K562 (cell line): Measurements from ENCODE around the gene TULP3. TPM values are rescaled to one million over a fixed set of nuclear protein-coding genes. Genes with fewer than 3 reads are reported as not detected.
A peak's percentile ranks its signal among the peaks of the same experiment; 100 is the strongest.

Experiments used
- ATAC-seq: fragments of 200-7000 bp; cut with Tn5 transposase; 3 replicates; pipeline ENCODE4 v1.9.1; 2020; ENCODE audit warnings: moderate library complexity
- BruUV-seq: library from RNA; stranded (reverse); fragments of 400-500 nt; replicated peaks from 2 replicates; lab custom pipeline; 2021; lab: Mats Ljungman, UMichigan
- CTCF ChIA-PET: fragments of 300-600 bp; formaldehyde crosslinking; extraction: SDS; loops from one replicate; lab custom pipeline; 2021; ENCODE audit warnings: low intra/inter-chr PET ratio; lab: Yijun Ruan, JAX
- POLR2A ChIA-PET: fragments of 300-600, 350-650 bp; sonication (Branson Sonifier 250); formaldehyde crosslinking; extraction: SDS; loops from one replicate; lab custom pipeline; 2021; ENCODE audit warnings: antibody characterized with exemption, inconsistent platforms; lab: Yijun Ruan, JAX
- DNase-seq, 4 experiments: peaks; one replicate each; pipeline versions ENCODE4 v3.0.0 to v3.0.0-alpha.2; 2011 to 2018; ENCODE audit warnings: low spot score in 3 of 4, mixed read lengths in 3 of 4; ENCODE audit errors: extremely low read depth in 1 of 4
- FAIRE-seq: peaks from 2 replicates; lab custom pipeline; 2011; peaks lifted over from hg19 to GRCh38; lab: Jason Lieb, UNC
- H2AFZ ChIP-seq: 2 replicates; pipeline ENCODE4 v1.6.0; 2011; ENCODE audit warnings: low read depth, low read length, control low read depth, inconsistent platforms
- H3K27ac ChIP-seq: fragments of 200-600 bp; 3 replicates; pipeline ENCODE4 v1.8.0; 2011; ENCODE audit warnings: low read depth, mild to moderate bottlenecking, control low read depth, inconsistent platforms, low read length, moderate library complexity, mixed read lengths; ENCODE audit errors: extremely low read depth
- H3K27me3 ChIP-seq, 2 experiments: fragments of 300-600 bp in 1 of 2; 2 replicates in 1 of 2; 3 replicates in 1 of 2; pipeline versions ENCODE4 v1.6.0 to v1.8.0; 2011; ENCODE audit warnings: inconsistent platforms in 2 of 2, low read length in 2 of 2, mild to moderate bottlenecking in 1 of 2, mixed read lengths in 1 of 2, moderate library complexity in 1 of 2; ENCODE audit not compliant: control insufficient read depth in 2 of 2, insufficient read depth in 2 of 2
- H3K36me3 ChIP-seq: fragments of 300-600 bp; 3 replicates; pipeline ENCODE4 v1.8.0; 2011; ENCODE audit warnings: mild to moderate bottlenecking, low read length, inconsistent platforms; ENCODE audit not compliant: control insufficient read depth, insufficient read depth
- H3K4me1 ChIP-seq, 2 experiments: fragments of 200-600 bp in 1 of 2; replicated peaks in 1 of 2; 2 replicates in 1 of 2; 3 replicates in 1 of 2; pipeline versions ENCODE4 v1.5.1 to v1.8.0; 2011; ENCODE audit warnings: inconsistent platforms in 2 of 2, low read length in 2 of 2, mild to moderate bottlenecking in 1 of 2, mixed read lengths in 1 of 2, moderate library complexity in 1 of 2; ENCODE audit not compliant: control insufficient read depth in 2 of 2, insufficient read depth in 2 of 2
- H3K4me2 ChIP-seq: 2 replicates; pipeline ENCODE4 v1.6.1; 2011; ENCODE audit warnings: low read length, control low read depth, inconsistent platforms, mixed read lengths; ENCODE audit not compliant: insufficient read depth
- H3K4me3 ChIP-seq: fragments of 200-600 bp; sonication (generic), shearing (Covaris generic); 2 replicates; pipeline ENCODE4 v1.5.1; 2016; ENCODE audit warnings: control low read depth, inconsistent platforms
- H3K79me2 ChIP-seq: fragments of 200-600 bp; 3 replicates; pipeline ENCODE4 v1.8.0; 2011; ENCODE audit warnings: low read length, inconsistent platforms; ENCODE audit not compliant: control insufficient read depth, insufficient read depth
- H3K9ac ChIP-seq, 2 experiments: 2 replicates each; pipeline versions ENCODE4 v1.6.0 to v1.6.1; 2011; ENCODE audit warnings: low read depth in 2 of 2, low read length in 2 of 2, control low read depth in 1 of 2, inconsistent platforms in 1 of 2, mild to moderate bottlenecking in 1 of 2, mixed read lengths in 1 of 2; ENCODE audit not compliant: insufficient read depth in 1 of 2
- H3K9me1 ChIP-seq: one replicate; pipeline ENCODE4 v1.6.0; 2011; ENCODE audit warnings: inconsistent platforms, mild to moderate bottlenecking, low read length, moderate library complexity; ENCODE audit not compliant: control insufficient read depth, insufficient read depth
- H3K9me3 ChIP-seq: replicated peaks from 2 replicates; pipeline ENCODE4 v1.5.1; 2011; ENCODE audit warnings: low read depth, low read length, inconsistent platforms; ENCODE audit not compliant: control insufficient read depth, insufficient read depth
- H4K20me1 ChIP-seq: replicated peaks from 2 replicates; pipeline ENCODE4 v1.6.1; 2011; ENCODE audit warnings: low read length, inconsistent platforms, mixed read lengths; ENCODE audit not compliant: control insufficient read depth, insufficient read depth
- CBX5 ChIP-seq: IDR thresholded peaks from 2 replicates; pipeline ENCODE4 v1.6.1; 2014; ENCODE audit warnings: low read depth, borderline replicate concordance
- RFX1 ChIP-seq: fragments of 450-650 bp; IDR thresholded peaks from 2 replicates; pipeline ENCODE4 v1.6.1; 2016; ENCODE audit warnings: mild to moderate bottlenecking, moderate library complexity
- WGBS: fragments of 100-300 bp; shearing (Covaris generic); methylation state at CpG from one replicate; pipeline ENCODE4 v1.1.6; 2016; ENCODE audit warnings: low coverage, mixed read lengths; ENCODE audit not compliant: insufficient coverage; ENCODE audit errors: missing lambda C conversion rate; 5-methylcytosine and 5-hydroxymethylcytosine counted together
- in situ Hi-C: fragments of 300-500 bp; cut with MboI; formaldehyde crosslinking; loops from 4 replicates; pipeline ENCODE4 v1.15.0; 2018; ENCODE audit warnings: inconsistent platforms, mixed read lengths
- intact Hi-C: fragments of 100-400 bp; cut with micrococcal nuclease; formaldehyde crosslinking; loops from 2 replicates; pipeline ENCODE4 v1.14.2; 2022
- polyA plus RNA-seq, 8 experiments: library from polyadenylated mRNA; depleted of rRNA in 4 of 8; stranded (reverse) in 5 of 8; unstranded in 3 of 8; fragments of >200 nt; fragmentation: Nextera tagmentation in 2 of 8; fragmentation: Illumina TruSeq in 1 of 8; extraction: Ambion mirVana in 2 of 8; extraction: Trizol in 1 of 8; gene quantifications; 2 replicates each; pipeline versions ENCODE4 v1.2.1 to v1.2.3, GENCODE V29; 2011 to 2014; ENCODE audit warnings: inconsistent platforms in 1 of 8, missing spikeins in 1 of 8
- total RNA-seq, 7 experiments: library from RNA; depleted of rRNA in 6 of 7; stranded (reverse); fragments of >200 nt in 6 of 7; fragmentation: Illumina TruSeq in 2 of 7; extraction: Trizol in 2 of 7; gene quantifications; 2 replicates each; pipeline versions ENCODE4 v1.2.1 to v1.2.3, GENCODE V29; 2011 to 2021; ENCODE audit warnings: low replicate concordance in 1 of 7
- TF ChIP-seq, protein P1 (sequence below): fragments of 450-650 bp; formaldehyde crosslinking; IDR thresholded peaks from 2 replicates; pipeline ENCODE4 v1.4.0; 2020; ENCODE audit warnings: mild to moderate bottlenecking
- TF ChIP-seq, protein P2 (sequence below): fragments of 250-450 bp; sonication (Bioruptor Pico); IDR thresholded peaks from 2 replicates; pipeline ENCODE4 v1.4.0; 2020

The TULP3 gene
- total and polyA plus RNA-seq, 9 of the 15 experiments (the other 6 are each of a cell fraction or from before 2014, with no cell fraction given): 3.6 to 13.3 (median 7.3) TPM

DNA sequence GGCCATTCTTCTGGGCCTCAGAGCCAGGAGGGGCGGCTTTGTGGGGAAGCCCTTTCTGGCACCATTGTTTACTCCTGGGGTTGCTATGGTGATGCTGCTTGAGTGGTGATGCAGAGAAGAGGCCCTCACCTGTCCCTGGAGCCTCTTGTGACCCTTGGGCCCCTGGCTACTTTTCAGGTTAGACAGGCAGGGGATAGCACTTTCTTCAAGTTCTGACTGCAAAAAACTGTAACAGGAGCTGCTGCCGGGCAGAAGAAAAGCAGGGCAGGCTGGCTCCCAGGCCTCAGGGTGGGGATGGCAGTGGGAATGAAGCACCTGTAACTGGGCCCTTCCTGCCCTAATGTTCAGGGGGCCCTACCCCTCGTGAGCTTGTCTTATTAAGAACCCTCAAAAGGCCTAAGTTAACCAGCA lies 33.7 kb upstream of the TULP3 start, which contains the start of gene TEX52:
Gene TEX52, minus strand, starts transcription at position 19 of the 411 bp plus-strand sequence. Its CDS starts 13 bp downstream, at position 6.
- H3K36me3 ChIP-seq: peaks cover 32% of the 10 kb centered on the region; the same call in 1 of the 3 replicates
- CTCF ChIA-PET: no interaction called here
- in situ Hi-C loops: no loop called here
- H3K4me1 ChIP-seq: peaks cover 0 to 4% of the 10 kb centered on the region in 2 experiments; a peak in 1 of 5 replicates
- POLR2A ChIA-PET: interaction anchor here (1.1 kb wide), 1 partner anchor 10 kb away, joined by 3 read pairs; no protein-coding TSS in a partner anchor
- no peak for FAIRE-seq
- no peaks in the 10 kb centered on the region for H3K9me1 ChIP-seq
- no peak for DNase-seq
- TF ChIP-seq, protein P1, sequence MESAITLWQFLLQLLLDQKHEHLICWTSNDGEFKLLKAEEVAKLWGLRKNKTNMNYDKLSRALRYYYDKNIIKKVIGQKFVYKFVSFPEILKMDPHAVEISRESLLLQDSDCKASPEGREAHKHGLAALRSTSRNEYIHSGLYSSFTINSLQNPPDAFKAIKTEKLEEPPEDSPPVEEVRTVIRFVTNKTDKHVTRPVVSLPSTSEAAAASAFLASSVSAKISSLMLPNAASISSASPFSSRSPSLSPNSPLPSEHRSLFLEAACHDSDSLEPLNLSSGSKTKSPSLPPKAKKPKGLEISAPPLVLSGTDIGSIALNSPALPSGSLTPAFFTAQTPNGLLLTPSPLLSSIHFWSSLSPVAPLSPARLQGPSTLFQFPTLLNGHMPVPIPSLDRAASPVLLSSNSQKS: no peak
- no peak for TF ChIP-seq CBX5
- TF ChIP-seq, protein P2, sequence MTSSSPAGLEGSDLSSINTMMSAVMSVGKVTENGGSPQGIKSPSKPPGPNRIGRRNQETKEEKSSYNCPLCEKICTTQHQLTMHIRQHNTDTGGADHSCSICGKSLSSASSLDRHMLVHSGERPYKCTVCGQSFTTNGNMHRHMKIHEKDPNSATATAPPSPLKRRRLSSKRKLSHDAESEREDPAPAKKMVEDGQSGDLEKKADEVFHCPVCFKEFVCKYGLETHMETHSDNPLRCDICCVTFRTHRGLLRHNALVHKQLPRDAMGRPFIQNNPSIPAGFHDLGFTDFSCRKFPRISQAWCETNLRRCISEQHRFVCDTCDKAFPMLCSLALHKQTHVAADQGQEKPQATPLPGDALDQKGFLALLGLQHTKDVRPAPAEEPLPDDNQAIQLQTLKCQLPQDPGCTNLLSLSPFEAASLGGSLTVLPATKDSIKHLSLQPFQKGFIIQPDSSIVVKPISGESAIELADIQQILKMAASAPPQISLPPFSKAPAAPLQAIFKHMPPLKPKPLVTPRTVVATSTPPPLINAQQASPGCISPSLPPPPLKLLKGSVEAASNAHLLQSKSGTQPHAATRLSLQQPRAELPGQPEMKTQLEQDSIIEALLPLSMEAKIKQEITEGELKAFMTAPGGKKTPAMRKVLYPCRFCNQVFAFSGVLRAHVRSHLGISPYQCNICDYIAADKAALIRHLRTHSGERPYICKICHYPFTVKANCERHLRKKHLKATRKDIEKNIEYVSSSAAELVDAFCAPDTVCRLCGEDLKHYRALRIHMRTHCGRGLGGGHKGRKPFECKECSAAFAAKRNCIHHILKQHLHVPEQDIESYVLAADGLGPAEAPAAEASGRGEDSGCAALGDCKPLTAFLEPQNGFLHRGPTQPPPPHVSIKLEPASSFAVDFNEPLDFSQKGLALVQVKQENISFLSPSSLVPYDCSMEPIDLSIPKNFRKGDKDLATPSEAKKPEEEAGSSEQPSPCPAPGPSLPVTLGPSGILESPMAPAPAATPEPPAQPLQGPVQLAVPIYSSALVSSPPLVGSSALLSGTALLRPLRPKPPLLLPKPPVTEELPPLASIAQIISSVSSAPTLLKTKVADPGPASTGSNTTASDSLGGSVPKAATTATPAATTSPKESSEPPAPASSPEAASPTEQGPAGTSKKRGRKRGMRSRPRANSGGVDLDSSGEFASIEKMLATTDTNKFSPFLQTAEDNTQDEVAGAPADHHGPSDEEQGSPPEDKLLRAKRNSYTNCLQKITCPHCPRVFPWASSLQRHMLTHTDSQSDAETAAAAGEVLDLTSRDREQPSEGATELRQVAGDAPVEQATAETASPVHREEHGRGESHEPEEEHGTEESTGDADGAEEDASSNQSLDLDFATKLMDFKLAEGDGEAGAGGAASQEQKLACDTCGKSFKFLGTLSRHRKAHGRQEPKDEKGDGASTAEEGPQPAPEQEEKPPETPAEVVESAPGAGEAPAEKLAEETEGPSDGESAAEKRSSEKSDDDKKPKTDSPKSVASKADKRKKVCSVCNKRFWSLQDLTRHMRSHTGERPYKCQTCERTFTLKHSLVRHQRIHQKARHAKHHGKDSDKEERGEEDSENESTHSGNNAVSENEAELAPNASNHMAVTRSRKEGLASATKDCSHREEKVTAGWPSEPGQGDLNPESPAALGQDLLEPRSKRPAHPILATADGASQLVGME (CRISPR knock-in tag): no peak
- TF ChIP-seq RFX1: peak; percentile 54
- TF ChIP-seq, all 486 proteins: peak for 1
- Histone ChIP-seq H3K4me3 (no peak within 1 kb of the TSS), H3K9me3 (no peaks in the 10 kb centered on the region), H2AFZ (no peak within 1 kb of the TSS), H3K27me3 (no peaks in the 10 kb centered on the region), H3K4me2 (no peak within 1 kb of the TSS), H4K20me1 (no peaks in the 10 kb centered on the region), H3K9ac (no peak within 1 kb of the TSS), H3K79me2 (no peaks in the 10 kb centered on the region), H3K27ac (no peak within 1 kb of the TSS)
- no TSS peak for BruUV-seq
- WGBS: 40% methylated on average over 1 of the region's 3 CpGs
- no peak for ATAC-seq
- intact Hi-C loops: no loop called here
